Caco-2 (cell line): Measurements from ENCODE around the gene WFDC2. TPM values are rescaled to one million over a fixed set of nuclear protein-coding genes. Genes with fewer than 3 reads are reported as not detected.

Source experiments
- BruUV-seq: library from RNA; stranded (reverse); fragments of 400-500 nt; replicated peaks from 2 replicates; lab custom pipeline; 2021; lab: Mats Ljungman, UMichigan
- CTCF ChIA-PET: fragments of 300-600 bp; sonication (Branson Sonifier 250); formaldehyde crosslinking; loops from one replicate; lab custom pipeline; 2022; ENCODE audit warnings: antibody characterized with exemption; lab: Charles Lee
- POLR2A ChIA-PET: fragments of 300-600 bp; sonication (Branson Sonifier 250); formaldehyde crosslinking; loops from one replicate; lab custom pipeline; 2022; ENCODE audit warnings: antibody characterized with exemption; lab: Charles Lee
- DNase-seq, 2 experiments: peaks; one replicate each; pipeline versions ENCODE4 v3.0.0 to v3.0.0-alpha.2; 2020 to 2022
- H3K27me3 ChIP-seq: replicated peaks from 2 replicates; pipeline ENCODE4 v1.6.0; 2011; ENCODE audit warnings: low read length; ENCODE audit not compliant: control insufficient read depth, insufficient read depth
- H3K36me3 ChIP-seq: 2 replicates; pipeline ENCODE4 v1.5.1; 2011; ENCODE audit warnings: low read length; ENCODE audit not compliant: control insufficient read depth, insufficient read depth
- H3K4me1 ChIP-seq: fragments of 250-450 bp; sonication (Bioruptor Pico); 2 replicates; pipeline ENCODE4 v1.5.1; 2020; ENCODE audit warnings: mild to moderate bottlenecking
- H3K4me3 ChIP-seq: 2 replicates; pipeline ENCODE4 v1.5.1; 2011; ENCODE audit warnings: low read depth, mild to moderate bottlenecking, control low read depth, low read length
- H3K9me3 ChIP-seq: fragments of 250-450 bp; sonication (Bioruptor Pico); 2 replicates; pipeline ENCODE4 v1.5.1; 2020; ENCODE audit warnings: mild to moderate bottlenecking, moderate library complexity
- H3K27ac Mint-ChIP-seq: one replicate; pipeline ENCODE4 v1.8.0; 2022; ENCODE audit warnings: mixed read lengths; ENCODE audit not compliant: unreplicated experiment
- H3K27me3 Mint-ChIP-seq: one replicate; pipeline ENCODE4 v1.8.0; 2022; ENCODE audit warnings: mixed read lengths; ENCODE audit not compliant: insufficient read depth, unreplicated experiment
- H3K36me3 Mint-ChIP-seq: one replicate; pipeline ENCODE4 v1.8.0; 2022; ENCODE audit warnings: mild to moderate bottlenecking, mixed read lengths; ENCODE audit not compliant: insufficient read depth, unreplicated experiment
- H3K4me1 Mint-ChIP-seq: one replicate; pipeline ENCODE4 v1.8.0; 2022; ENCODE audit warnings: low read depth, mixed read lengths; ENCODE audit not compliant: unreplicated experiment
- H3K4me3 Mint-ChIP-seq: one replicate; pipeline ENCODE4 v1.8.0; 2022; ENCODE audit warnings: mild to moderate bottlenecking, moderate library complexity, mixed read lengths; ENCODE audit not compliant: unreplicated experiment
- H3K9me3 Mint-ChIP-seq: one replicate; pipeline ENCODE4 v1.8.0; 2022; ENCODE audit warnings: mixed read lengths; ENCODE audit not compliant: unreplicated experiment
- CTCF ChIP-seq, 2 experiments: fragments of 200-600 bp in 1 of 2; IDR thresholded peaks; 1 replicate in 1 of 2; 2 replicates in 1 of 2; pipeline versions ENCODE4 v1.5.1 to v1.8.0; 2011 to 2022; ENCODE audit warnings: antibody characterized with exemption in 1 of 2, control low read depth in 1 of 2, inconsistent platforms in 1 of 2, low read depth in 1 of 2, low read length in 1 of 2, mild to moderate bottlenecking in 1 of 2, moderate library complexity in 1 of 2; ENCODE audit not compliant: insufficient read depth in 1 of 2, severe bottlenecking in 1 of 2, unreplicated experiment in 1 of 2
- intact Hi-C: fragments of 100-400 bp; cut with micrococcal nuclease; formaldehyde crosslinking; loops from one replicate; pipeline ENCODE4 v1.10.0; 2022; ENCODE audit not compliant: unreplicated experiment
- total RNA-seq: library from RNA; stranded (reverse); gene quantifications from 2 replicates; pipeline ENCODE4 v1.2.3, GENCODE V29; 2022

Gene WFDC2
- total RNA-seq, 1 experiment from 2014 or later: 14.3 TPM

GRCh38 chr20:45507011-45507820, 37.7 kb downstream of the WFDC2 start:
- Mint-ChIP-seq H3K27me3 (peaks cover 16% of the 10 kb centered on the region), H3K4me1 (no peaks in the 10 kb centered on the region), H3K27ac (no peak overlapping the region), H3K9me3 (peaks cover 6% of the 10 kb centered on the region), H3K36me3 (no peaks in the 10 kb centered on the region), H3K4me3 (no peak overlapping the region)
- CTCF ChIA-PET: interaction anchor here (0.6 kb wide), 1 partner anchor 206 kb away, joined by 9 read pairs; no protein-coding TSS in a partner anchor
- Histone ChIP-seq H3K4me3 (no peak overlapping the region), H3K4me1 (no peaks in the 10 kb centered on the region; the same call in 1 of the 2 replicates), H3K9me3 (peaks cover 8% of the 10 kb centered on the region), H3K36me3 (no peaks in the 10 kb centered on the region), H3K27me3 (no peaks in the 10 kb centered on the region)
- DNase-seq: no peak
- no TSS peak for BruUV-seq
- TF ChIP-seq CTCF (IDR thresholded peaks at IDR 0.05; ENCODE audit: insufficient read depth in 1 of 2, low read depth in 1 of 2, low read length in 1 of 2, severe bottlenecking in 1 of 2, unreplicated experiment in 1 of 2): no peak
- intact Hi-C loops: no loop called here
- POLR2A ChIA-PET: no interaction called here

GRCh38 chr20:45508068-45508886, 38.7 kb downstream of the WFDC2 start:
- Histone ChIP-seq H3K27me3 (no peaks in the 10 kb centered on the region), H3K9me3 (peaks cover 8% of the 10 kb centered on the region), H3K36me3 (no peaks in the 10 kb centered on the region), H3K4me1 (no peaks in the 10 kb centered on the region; the same call in 1 of the 2 replicates), H3K4me3 (no peak overlapping the region)
- CTCF ChIA-PET: no interaction called here
- peaks cover 9% of the 10 kb centered on the region for H3K9me3 Mint-ChIP-seq
- H3K27me3 Mint-ChIP-seq: peaks cover 16% of the 10 kb centered on the region
- H3K4me3 Mint-ChIP-seq: no peak overlapping the region
- TF ChIP-seq CTCF (IDR thresholded peaks at IDR 0.05; ENCODE audit: insufficient read depth in 1 of 2, low read depth in 1 of 2, low read length in 1 of 2, severe bottlenecking in 1 of 2, unreplicated experiment in 1 of 2): no peak
- no peak for DNase-seq
- no peak overlapping the region for H3K27ac Mint-ChIP-seq
- intact Hi-C loops: no loop called here
- POLR2A ChIA-PET: no interaction called here
- no peaks in the 10 kb centered on the region for H3K36me3 Mint-ChIP-seq
- no TSS peak for BruUV-seq
- H3K4me1 Mint-ChIP-seq: no peaks in the 10 kb centered on the region

- H3K36me3 Mint-ChIP-seq: no peaks in the 10 kb centered on the region
- POLR2A ChIA-PET: no interaction called here
- H3K4me1 ChIP-seq: no peaks in the 10 kb centered on the region; the same call in 1 of the 2 replicates
- H3K4me3 ChIP-seq: no peak overlapping the region
- H3K9me3 Mint-ChIP-seq: peaks cover 9% of the 10 kb centered on the region
- H3K27me3 Mint-ChIP-seq: peaks cover 14% of the 10 kb centered on the region
- no TSS peak for BruUV-seq
- CTCF ChIA-PET: no interaction called here
- intact Hi-C loops: no loop called here
- H3K4me1 Mint-ChIP-seq: no peaks in the 10 kb centered on the region
- no peaks in the 10 kb centered on the region for H3K36me3 ChIP-seq
- H3K9me3 ChIP-seq: peaks cover 8% of the 10 kb centered on the region
- DNase-seq: no peak
- no peaks in the 10 kb centered on the region; the same call in 1 of the 2 replicates for H3K27me3 ChIP-seq
- no peak overlapping the region for H3K27ac Mint-ChIP-seq
- no peak for TF ChIP-seq CTCF (IDR thresholded peaks at IDR 0.05; ENCODE audit: insufficient read depth in 1 of 2, low read depth in 1 of 2, low read length in 1 of 2, severe bottlenecking in 1 of 2, unreplicated experiment in 1 of 2)
- no peak overlapping the region for H3K4me3 Mint-ChIP-seq
These were observed 39.5 kb downstream of the WFDC2 start for GRCh38 chr20:45509091-45509490.
